Upper lobe of left lung (tissue), 4 donors: Measurements from ENCODE around the gene ARHGAP40.

Source experiments
- EP300 ChIP-seq, 4 donors: sonication (generic); formaldehyde crosslinking; IDR thresholded peaks; one replicate each; pipeline ENCODE4 v1.5.1; 2017; ENCODE audit warnings: antibody characterized with exemption in 4 of 4, control low read depth in 2 of 4
- TF ChIP-seq, protein P1 (sequence below), 6 experiments: fragments of 450-650 bp in 4 of 6; fragments of 200-600 bp in 2 of 6; sonication (generic) in 2 of 6; IDR thresholded peaks; one replicate each; pipeline ENCODE4 v1.5.1; 2016 to 2019; ENCODE audit warnings: antibody characterized with exemption in 6 of 6

DNA sequence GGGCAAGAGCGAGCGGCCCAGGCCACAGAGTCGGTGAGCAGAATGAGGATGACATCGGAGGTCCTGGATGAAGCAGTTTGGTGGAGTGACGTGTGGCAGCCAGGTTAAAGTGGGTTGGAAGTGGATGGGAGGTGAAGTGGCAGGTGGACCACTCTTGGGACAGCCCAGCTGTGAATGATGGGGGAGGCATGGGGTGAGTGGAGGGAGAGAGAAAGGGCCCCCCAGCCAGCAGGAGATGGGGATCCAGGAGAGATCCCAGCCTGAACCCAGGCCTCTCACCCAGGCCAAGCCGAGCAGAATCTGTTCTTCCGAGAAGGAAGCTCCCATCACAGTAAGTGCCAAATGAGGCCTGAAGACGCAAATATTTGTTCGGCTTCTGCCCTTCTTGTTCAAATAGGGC, 95.7 kb downstream of the ARHGAP40 start:
- no peak for TF ChIP-seq EP300 (IDR thresholded peaks at IDR 0.05)
- TF ChIP-seq, protein P1, sequence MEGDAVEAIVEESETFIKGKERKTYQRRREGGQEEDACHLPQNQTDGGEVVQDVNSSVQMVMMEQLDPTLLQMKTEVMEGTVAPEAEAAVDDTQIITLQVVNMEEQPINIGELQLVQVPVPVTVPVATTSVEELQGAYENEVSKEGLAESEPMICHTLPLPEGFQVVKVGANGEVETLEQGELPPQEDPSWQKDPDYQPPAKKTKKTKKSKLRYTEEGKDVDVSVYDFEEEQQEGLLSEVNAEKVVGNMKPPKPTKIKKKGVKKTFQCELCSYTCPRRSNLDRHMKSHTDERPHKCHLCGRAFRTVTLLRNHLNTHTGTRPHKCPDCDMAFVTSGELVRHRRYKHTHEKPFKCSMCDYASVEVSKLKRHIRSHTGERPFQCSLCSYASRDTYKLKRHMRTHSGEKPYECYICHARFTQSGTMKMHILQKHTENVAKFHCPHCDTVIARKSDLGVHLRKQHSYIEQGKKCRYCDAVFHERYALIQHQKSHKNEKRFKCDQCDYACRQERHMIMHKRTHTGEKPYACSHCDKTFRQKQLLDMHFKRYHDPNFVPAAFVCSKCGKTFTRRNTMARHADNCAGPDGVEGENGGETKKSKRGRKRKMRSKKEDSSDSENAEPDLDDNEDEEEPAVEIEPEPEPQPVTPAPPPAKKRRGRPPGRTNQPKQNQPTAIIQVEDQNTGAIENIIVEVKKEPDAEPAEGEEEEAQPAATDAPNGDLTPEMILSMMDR (IDR thresholded peaks at IDR 0.05): no peak
